GM12872 (cell line): ENCODE measurements around the gene TEX51.

ENCODE experiments used
- CTCF ChIP-seq: IDR thresholded peaks from 3 replicates; pipeline ENCODE4 v1.5.1; 2011; ENCODE audit warnings: low read depth, mild to moderate bottlenecking, low read length, moderate library complexity; ENCODE audit not compliant: insufficient read depth

TEX51 gene

GRCh38 chr2:126877861-126878565, 20.7 kb upstream of the TEX51 start:
- no peak for TF ChIP-seq CTCF

- TF ChIP-seq CTCF, result no peak
These were observed 20.1 kb upstream of the TEX51 start for GRCh38 chr2:126878601-126879000.

GRCh38 chr2:126879348-126880298, 19.1 kb upstream of the TEX51 start:
- no peak for TF ChIP-seq CTCF

GRCh38 chr2:126880324-126880723, 18.4 kb upstream of the TEX51 start:
- TF ChIP-seq CTCF, result no peak

GRCh38 chr2:126880817-126881216, 17.9 kb upstream of the TEX51 start:
- TF ChIP-seq CTCF, result no peak

- TF ChIP-seq CTCF, result no peak
These were observed 17.1 kb upstream of the TEX51 start for GRCh38 chr2:126881591-126881990.

- TF ChIP-seq CTCF, result no peak
These were observed 16.5 kb upstream of the TEX51 start for GRCh38 chr2:126882181-126882580.
